Measurements from ENCODE around the gene SGMS1.
"Not testable (repeated sequence)": the region's sequence is repeated elsewhere in the genome, so short reads cannot be mapped to it uniquely, and the experiment has no call there.

SGMS1 gene

GRCh38 chr10:50538555-50539398 is 85.0 kb downstream of the SGMS1 start:
- Mint-ChIP-seq H3K36me3 (peaks cover 5% of the 10 kb centered on the region), H3K9me3 (ENCODE audit: low read depth) (no peaks in the 10 kb centered on the region), H3K27me3 (no peaks in the 10 kb centered on the region), H3K4me1 (ENCODE audit: low read depth) (peaks cover 82% of the 10 kb centered on the region), H3K27ac (peak overlapping the region; percentile 92), H3K4me3 (peak overlapping the region; percentile 52)

GRCh38 chr10:50536617-50537240 is 87.0 kb downstream of the SGMS1 start:
- Mint-ChIP-seq H3K4me3 (no peak overlapping the region), H3K27ac (peak overlapping the region; percentile 64), H3K27me3 (no peaks in the 10 kb centered on the region), H3K36me3 (peaks cover 5% of the 10 kb centered on the region), H3K4me1 (ENCODE audit: low read depth) (peaks cover 69% of the 10 kb centered on the region), H3K9me3 (ENCODE audit: low read depth) (no peaks in the 10 kb centered on the region)

- not testable (repeated sequence) for H3K36me3 Mint-ChIP-seq; H3K4me3 Mint-ChIP-seq; H3K9me3 Mint-ChIP-seq (ENCODE audit: low read depth); H3K27me3 Mint-ChIP-seq
- Mint-ChIP-seq H3K4me1 (ENCODE audit: low read depth) (peaks cover 50% of the 10 kb centered on the region), H3K27ac (peak overlapping the region; percentile 91)
Observed at GRCh38 chr10:50534748-50535376, 88.9 kb downstream of the SGMS1 start.

GRCh38 chr10:50533296-50533695 is 90.5 kb downstream of the SGMS1 start:
- no peak overlapping the region for H3K4me3 Mint-ChIP-seq
- H3K27ac Mint-ChIP-seq, result no peak overlapping the region
- H3K4me1 Mint-ChIP-seq (ENCODE audit: low read depth), result peaks cover 43% of the 10 kb centered on the region
- peaks cover 2% of the 10 kb centered on the region for H3K36me3 Mint-ChIP-seq
- no peaks in the 10 kb centered on the region for H3K27me3 Mint-ChIP-seq
- no peaks in the 10 kb centered on the region for H3K9me3 Mint-ChIP-seq (ENCODE audit: low read depth)

GRCh38 chr10:50531388-50532077 is 92.2 kb downstream of the SGMS1 start:
- Mint-ChIP-seq H3K27ac (no peak overlapping the region), H3K4me1 (ENCODE audit: low read depth) (peaks cover 41% of the 10 kb centered on the region), H3K36me3 (peaks cover 6% of the 10 kb centered on the region)

GRCh38 chr10:50529660-50530059 is 94.1 kb downstream of the SGMS1 start:
- Mint-ChIP-seq H3K4me1 (ENCODE audit: low read depth) (peaks cover 39% of the 10 kb centered on the region), H3K36me3 (peaks cover 17% of the 10 kb centered on the region), H3K4me3 (no peak overlapping the region), H3K9me3 (ENCODE audit: low read depth) (no peaks in the 10 kb centered on the region), H3K27ac (no peak overlapping the region), H3K27me3 (no peaks in the 10 kb centered on the region)

More at GRCh38 chr10:50531388-50532077, 92.2 kb downstream of the SGMS1 start:
- H3K27me3 Mint-ChIP-seq, result no peaks in the 10 kb centered on the region
- H3K9me3 Mint-ChIP-seq (ENCODE audit: low read depth), result no peaks in the 10 kb centered on the region
- no peak overlapping the region for H3K4me3 Mint-ChIP-seq

- Mint-ChIP-seq H3K27me3 (no peaks in the 10 kb centered on the region), H3K36me3 (peaks cover 17% of the 10 kb centered on the region), H3K9me3 (ENCODE audit: low read depth) (no peaks in the 10 kb centered on the region), H3K27ac (no peak overlapping the region), H3K4me3 (no peak overlapping the region), H3K4me1 (ENCODE audit: low read depth) (peaks cover 41% of the 10 kb centered on the region)
Observed at GRCh38 chr10:50528206-50528605, 95.5 kb downstream of the SGMS1 start.

GRCh38 chr10:50527442-50528043 is 96.2 kb downstream of the SGMS1 start:
- Mint-ChIP-seq H3K9me3 (ENCODE audit: low read depth) (no peaks in the 10 kb centered on the region), H3K36me3 (peaks cover 17% of the 10 kb centered on the region), H3K4me1 (ENCODE audit: low read depth) (peaks cover 46% of the 10 kb centered on the region), H3K27me3 (no peaks in the 10 kb centered on the region), H3K4me3 (no peak overlapping the region), H3K27ac (no peak overlapping the region)

GRCh38 chr10:50526185-50526584 is 97.6 kb downstream of the SGMS1 start:
- peaks cover 17% of the 10 kb centered on the region for H3K36me3 Mint-ChIP-seq
- H3K4me1 Mint-ChIP-seq (ENCODE audit: low read depth), result peaks cover 46% of the 10 kb centered on the region
- H3K4me3 Mint-ChIP-seq, result no peak overlapping the region
- H3K27ac Mint-ChIP-seq, result no peak overlapping the region
- H3K27me3 Mint-ChIP-seq, result no peaks in the 10 kb centered on the region
- no peaks in the 10 kb centered on the region for H3K9me3 Mint-ChIP-seq (ENCODE audit: low read depth)

- Mint-ChIP-seq H3K4me3 (no peak overlapping the region), H3K4me1 (ENCODE audit: low read depth) (peaks cover 41% of the 10 kb centered on the region), H3K27me3 (no peaks in the 10 kb centered on the region), H3K9me3 (ENCODE audit: low read depth) (no peaks in the 10 kb centered on the region), H3K36me3 (peaks cover 28% of the 10 kb centered on the region), H3K27ac (no peak overlapping the region)
Observed at GRCh38 chr10:50523357-50523756, 100.4 kb downstream of the SGMS1 start.

GRCh38 chr10:50522908-50523307 is 100.8 kb downstream of the SGMS1 start:
- Mint-ChIP-seq H3K9me3 (ENCODE audit: low read depth) (no peaks in the 10 kb centered on the region), H3K36me3 (peaks cover 31% of the 10 kb centered on the region), H3K27ac (peak overlapping the region; percentile 25), H3K27me3 (no peaks in the 10 kb centered on the region), H3K4me1 (ENCODE audit: low read depth) (peaks cover 40% of the 10 kb centered on the region), H3K4me3 (no peak overlapping the region)

GRCh38 chr10:50520115-50520514 is 103.6 kb downstream of the SGMS1 start:
- H3K27ac Mint-ChIP-seq, result no peak overlapping the region
- H3K9me3 Mint-ChIP-seq (ENCODE audit: low read depth), result no peaks in the 10 kb centered on the region
- H3K4me1 Mint-ChIP-seq (ENCODE audit: low read depth), result peaks cover 37% of the 10 kb centered on the region
- H3K36me3 Mint-ChIP-seq, result peaks cover 23% of the 10 kb centered on the region
- H3K4me3 Mint-ChIP-seq, result no peak overlapping the region
- H3K27me3 Mint-ChIP-seq, result no peaks in the 10 kb centered on the region

- Mint-ChIP-seq H3K27me3 (no peaks in the 10 kb centered on the region), H3K27ac (peak overlapping the region; percentile 2), H3K4me3 (no peak overlapping the region), H3K4me1 (ENCODE audit: low read depth) (peaks cover 38% of the 10 kb centered on the region), H3K36me3 (peaks cover 23% of the 10 kb centered on the region), H3K9me3 (ENCODE audit: low read depth) (no peaks in the 10 kb centered on the region)
Observed at GRCh38 chr10:50517626-50518025, 106.1 kb downstream of the SGMS1 start.

- H3K4me3 Mint-ChIP-seq, result no peak overlapping the region
- H3K9me3 Mint-ChIP-seq (ENCODE audit: low read depth), result no peaks in the 10 kb centered on the region
- H3K4me1 Mint-ChIP-seq (ENCODE audit: low read depth), result peaks cover 51% of the 10 kb centered on the region
- H3K27ac Mint-ChIP-seq, result no peak overlapping the region
- H3K36me3 Mint-ChIP-seq, result peaks cover 26% of the 10 kb centered on the region
- no peaks in the 10 kb centered on the region for H3K27me3 Mint-ChIP-seq
Observed at GRCh38 chr10:50516171-50516570, 107.6 kb downstream of the SGMS1 start.
